Inflammatory macrophage (primary cell): Measurements from ENCODE around the gene UBE2O.

Source experiments
- DNase-seq, 2 donors: peaks; one replicate each; pipeline ENCODE4 v3.0.0-alpha.2; 2020 to 2022

UBE2O gene

GRCh38 chr17:76345377-76345974 is 107.5 kb downstream of the UBE2O start:
- no peak for DNase-seq

GRCh38 chr17:76343106-76343505 is 109.8 kb downstream of the UBE2O start:
- no peak for DNase-seq

- DNase-seq: no peak
Measured at GRCh38 chr17:76341301-76341700, 111.7 kb downstream of the UBE2O start.
